ENCODE data around the gene FBXO4.

DNA sequence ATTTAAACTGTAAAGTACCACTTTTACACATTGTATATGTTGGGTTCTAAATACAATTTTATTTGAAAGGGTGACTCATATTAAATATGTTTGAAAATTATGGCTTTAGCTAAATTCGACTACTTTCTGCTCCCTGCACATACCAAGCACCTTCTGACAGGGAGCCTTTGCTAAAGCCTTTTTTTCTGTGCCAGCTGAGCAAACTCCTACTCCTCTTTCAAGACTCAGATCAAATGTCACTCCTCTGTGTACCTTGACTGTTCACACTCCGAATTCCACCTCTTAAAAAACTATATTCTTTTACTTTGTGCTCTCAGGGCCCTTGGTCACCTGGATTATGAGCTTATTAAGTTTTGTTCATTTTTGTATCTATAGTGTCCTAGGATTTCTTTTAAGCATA lies 48.4 kb upstream of the FBXO4 start:
- no peak for TF ChIP-seq POLR2A (IDR thresholded peaks at IDR 0.05)
- TF ChIP-seq, protein P1, sequence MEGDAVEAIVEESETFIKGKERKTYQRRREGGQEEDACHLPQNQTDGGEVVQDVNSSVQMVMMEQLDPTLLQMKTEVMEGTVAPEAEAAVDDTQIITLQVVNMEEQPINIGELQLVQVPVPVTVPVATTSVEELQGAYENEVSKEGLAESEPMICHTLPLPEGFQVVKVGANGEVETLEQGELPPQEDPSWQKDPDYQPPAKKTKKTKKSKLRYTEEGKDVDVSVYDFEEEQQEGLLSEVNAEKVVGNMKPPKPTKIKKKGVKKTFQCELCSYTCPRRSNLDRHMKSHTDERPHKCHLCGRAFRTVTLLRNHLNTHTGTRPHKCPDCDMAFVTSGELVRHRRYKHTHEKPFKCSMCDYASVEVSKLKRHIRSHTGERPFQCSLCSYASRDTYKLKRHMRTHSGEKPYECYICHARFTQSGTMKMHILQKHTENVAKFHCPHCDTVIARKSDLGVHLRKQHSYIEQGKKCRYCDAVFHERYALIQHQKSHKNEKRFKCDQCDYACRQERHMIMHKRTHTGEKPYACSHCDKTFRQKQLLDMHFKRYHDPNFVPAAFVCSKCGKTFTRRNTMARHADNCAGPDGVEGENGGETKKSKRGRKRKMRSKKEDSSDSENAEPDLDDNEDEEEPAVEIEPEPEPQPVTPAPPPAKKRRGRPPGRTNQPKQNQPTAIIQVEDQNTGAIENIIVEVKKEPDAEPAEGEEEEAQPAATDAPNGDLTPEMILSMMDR (IDR thresholded peaks at IDR 0.05): no peak
